ENCODE measurements around the gene TTC3. TPM values are rescaled to one million over a fixed set of nuclear protein-coding genes. Genes with fewer than 3 reads are reported as not detected.

TTC3 gene
- total RNA-seq, 1 experiment from 2014 or later: 61.0 TPM

DNA sequence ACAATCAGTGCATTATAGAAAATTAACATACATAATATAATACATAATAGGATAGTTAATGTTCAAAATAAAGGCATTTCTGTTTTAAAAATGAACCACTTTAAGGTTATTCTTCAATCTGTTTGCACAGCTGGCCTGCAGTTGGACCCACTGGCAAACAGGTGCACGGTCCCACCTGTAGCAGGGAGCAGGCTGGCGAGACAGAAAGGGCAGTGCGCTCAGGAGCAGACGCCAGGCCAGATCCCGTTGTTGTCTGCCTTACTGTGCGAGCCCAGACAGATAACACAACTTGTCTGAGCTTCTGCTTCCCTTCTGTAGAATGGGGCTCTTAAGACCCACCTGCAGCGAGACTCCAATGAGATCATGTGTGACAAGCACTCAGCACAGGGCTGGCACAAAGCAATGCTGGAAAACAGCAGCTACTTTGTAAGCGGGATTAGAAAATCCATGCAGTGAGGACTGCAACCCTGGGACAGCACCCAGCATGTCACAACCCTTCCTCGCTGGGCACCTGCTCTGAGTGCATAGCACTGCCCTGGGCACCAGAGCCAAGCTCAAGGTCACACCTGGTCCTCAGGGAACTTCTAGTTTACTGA is 160.6 kb downstream of the TTC3 start:
- H3K36me3 ChIP-seq: peaks cover 56% of the 10 kb centered on the region
- DNase-seq: no peak
- no peaks in the 10 kb centered on the region for H3K9me3 ChIP-seq
- no peaks in the 10 kb centered on the region for H3K27me3 ChIP-seq
- H3K4me3 ChIP-seq: no peak overlapping the region

DNA sequence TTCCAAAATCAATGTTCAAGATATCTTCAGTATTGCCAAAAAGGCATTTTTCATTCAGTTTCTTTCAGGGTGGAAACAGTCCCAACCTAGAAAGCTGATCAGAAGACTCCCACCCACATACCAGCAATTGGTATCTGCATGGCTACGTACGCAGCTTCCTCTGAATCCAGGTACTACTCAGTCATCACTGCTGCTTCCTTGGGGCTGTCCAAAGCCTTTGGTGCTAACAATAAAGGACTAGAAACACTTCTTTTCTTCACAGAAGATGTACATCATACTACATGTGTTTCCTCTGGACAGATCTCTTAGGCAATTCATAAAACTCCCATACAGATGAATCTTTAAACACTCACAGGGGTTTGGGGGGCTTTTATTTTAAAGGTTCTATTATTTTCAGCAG is 164.3 kb downstream of the TTC3 start:
- Histone ChIP-seq H3K36me3 (peaks cover 39% of the 10 kb centered on the region), H3K4me3 (no peak overlapping the region)
- DNase-seq: no peak

DNA sequence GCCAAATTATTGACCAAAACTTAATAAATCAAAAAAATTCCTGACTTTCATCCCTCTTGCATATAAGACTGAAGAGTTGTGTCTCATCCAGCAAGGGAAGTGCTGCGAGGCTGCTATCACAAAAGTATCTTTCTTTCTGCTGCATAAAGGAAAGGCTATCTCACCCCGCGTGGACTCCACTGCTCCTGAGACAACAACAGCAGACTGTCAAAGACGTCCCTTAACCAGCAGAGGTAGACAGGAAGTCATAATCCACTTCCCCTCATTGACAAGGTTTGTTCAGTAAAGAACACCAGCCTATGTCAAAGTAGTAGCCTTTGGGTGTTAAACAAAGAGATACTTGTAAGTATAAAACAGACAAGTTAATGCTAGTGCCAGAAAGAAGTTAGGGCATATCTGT is 164.7 kb downstream of the TTC3 start:
- Histone ChIP-seq H3K9me3 (no peaks in the 10 kb centered on the region), H3K27me3 (no peaks in the 10 kb centered on the region), H3K4me3 (no peak overlapping the region), H3K36me3 (peaks cover 39% of the 10 kb centered on the region)
- no peak for DNase-seq

More for the DNA sequence above, 164.3 kb downstream of the TTC3 start:
- no peaks in the 10 kb centered on the region for H3K27me3 ChIP-seq
- H3K9me3 ChIP-seq: no peaks in the 10 kb centered on the region

DNA sequence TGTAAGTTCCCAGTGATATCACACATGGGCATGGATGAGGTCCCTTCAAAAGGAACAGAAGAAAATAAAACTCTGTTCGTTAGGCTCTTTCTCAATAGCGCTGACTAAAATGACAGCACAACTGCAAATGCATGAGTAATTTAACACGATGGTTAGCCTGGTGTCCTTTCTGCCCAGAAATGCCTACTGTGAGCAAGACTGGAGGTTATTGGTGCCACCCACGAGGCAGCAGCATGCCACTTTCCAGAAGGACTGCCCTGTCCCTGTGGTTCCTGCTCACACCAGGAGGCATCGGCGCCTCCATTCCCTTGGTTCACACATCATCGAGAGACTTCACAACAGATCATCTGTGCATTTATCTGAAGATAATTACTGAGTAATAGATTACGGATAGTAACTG is 167.9 kb downstream of the TTC3 start:
- Histone ChIP-seq H3K4me3 (no peak overlapping the region), H3K36me3 (peaks cover 33% of the 10 kb centered on the region), H3K27me3 (no peaks in the 10 kb centered on the region), H3K9me3 (no peaks in the 10 kb centered on the region)
- DNase-seq: no peak

DNA sequence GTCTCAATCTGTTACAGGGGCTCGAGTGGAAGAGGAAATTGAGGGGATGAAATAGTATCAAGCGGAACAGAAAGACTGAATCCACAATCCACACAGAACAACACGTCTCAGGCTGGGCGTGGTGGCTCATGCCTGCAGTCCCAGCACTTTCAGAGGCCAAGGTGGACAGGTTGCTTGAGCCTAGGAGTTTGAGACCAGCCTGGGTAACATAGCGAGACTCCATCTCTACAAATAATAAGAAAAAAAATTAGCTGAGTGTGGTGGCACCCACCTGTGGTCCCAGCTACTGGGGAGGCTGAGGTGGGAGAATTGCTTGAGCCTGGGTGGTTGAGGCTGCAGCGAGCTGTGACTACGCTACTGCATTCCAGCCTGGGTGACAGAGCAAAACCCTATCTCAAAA is 168.4 kb downstream of the TTC3 start:
- Histone ChIP-seq H3K4me3 (no peak overlapping the region), H3K9me3 (no peaks in the 10 kb centered on the region), H3K36me3 (peaks cover 31% of the 10 kb centered on the region), H3K27me3 (no peaks in the 10 kb centered on the region)
- no peak for DNase-seq

DNA sequence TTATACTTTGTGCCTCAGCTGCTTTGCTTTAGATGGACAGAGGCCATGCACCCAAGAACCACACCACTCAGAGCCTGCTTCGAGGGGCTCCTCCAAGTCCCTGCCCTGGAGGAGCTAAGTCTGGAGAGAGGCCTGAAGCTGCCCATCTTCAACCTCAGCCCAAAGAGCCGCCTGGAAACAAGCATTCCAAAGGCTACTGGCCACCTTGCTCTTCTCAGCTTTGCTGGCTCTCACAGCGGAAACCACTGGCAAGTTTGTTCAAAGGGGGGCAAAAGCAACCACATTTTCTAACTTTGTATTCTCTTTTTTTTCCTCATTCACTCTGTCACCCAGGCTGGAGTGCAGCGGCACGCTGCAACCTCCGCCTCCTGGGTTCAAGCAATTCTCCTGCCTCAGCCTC is 170.9 kb downstream of the TTC3 start:
- Histone ChIP-seq H3K36me3 (peaks cover 14% of the 10 kb centered on the region), H3K9me3 (no peaks in the 10 kb centered on the region), H3K27me3 (no peaks in the 10 kb centered on the region), H3K4me3 (no peak overlapping the region)
- no peak for DNase-seq

- DNase-seq: no peak
- Histone ChIP-seq H3K9me3 (no peaks in the 10 kb centered on the region), H3K4me3 (no peak overlapping the region), H3K27me3 (no peaks in the 10 kb centered on the region), H3K36me3 (peaks cover 11% of the 10 kb centered on the region)
These were observed 171.5 kb downstream of the TTC3 start for GRCh38 chr21:37244501-37245095.

DNA sequence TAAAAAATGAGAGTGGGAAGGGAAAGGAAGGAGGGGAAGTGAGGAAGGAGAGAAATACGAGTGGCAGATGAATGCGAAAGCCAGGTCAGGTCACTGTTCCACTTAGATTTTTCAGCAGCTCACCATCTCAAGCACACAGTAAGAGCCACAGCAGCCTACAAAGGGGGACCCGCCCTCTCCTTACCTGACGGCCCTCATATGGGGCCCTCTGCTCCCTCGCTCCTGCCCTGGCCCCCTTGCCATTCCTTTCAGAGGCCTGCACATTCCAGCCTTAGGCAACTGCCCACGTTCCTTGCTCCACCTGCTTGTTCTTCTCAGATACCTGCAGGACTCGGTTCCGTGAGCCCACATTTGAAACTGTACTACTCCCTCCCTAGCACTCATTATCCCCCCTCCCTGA is 172.1 kb downstream of the TTC3 start:
- no peaks in the 10 kb centered on the region for H3K27me3 ChIP-seq
- H3K36me3 ChIP-seq: peaks cover 8% of the 10 kb centered on the region
- no peak overlapping the region for H3K4me3 ChIP-seq
- H3K9me3 ChIP-seq: no peaks in the 10 kb centered on the region
- DNase-seq: no peak

DNA sequence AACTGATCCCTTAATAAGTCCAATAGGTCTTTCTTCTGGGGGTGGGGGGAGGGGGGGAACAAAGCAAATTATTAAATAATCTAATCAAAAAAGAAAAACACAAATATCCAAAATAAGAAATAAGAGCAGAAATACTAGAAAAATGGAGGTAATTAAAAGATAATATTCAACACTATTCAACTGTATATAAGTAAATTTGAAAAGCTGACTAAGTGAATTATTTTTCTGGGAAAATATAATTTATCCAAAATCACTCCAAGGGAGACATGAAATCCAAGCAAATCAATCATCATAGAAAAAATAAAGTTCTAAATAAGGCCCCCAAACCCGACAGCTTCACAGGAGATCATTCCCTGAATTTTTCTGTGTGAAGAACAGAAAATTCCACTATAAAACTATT is 175.2 kb downstream of the TTC3 start:
- H3K27me3 ChIP-seq: no peaks in the 10 kb centered on the region

GRCh38 chr21:37249112-37249904 is 176.3 kb downstream of the TTC3 start:
- no peaks in the 10 kb centered on the region for H3K27me3 ChIP-seq
- no peak overlapping the region for H3K4me3 ChIP-seq
- H3K9me3 ChIP-seq: no peaks in the 10 kb centered on the region
- DNase-seq: no peak
- H3K36me3 ChIP-seq: peaks cover 2% of the 10 kb centered on the region

More for the DNA sequence above, 175.2 kb downstream of the TTC3 start:
- Histone ChIP-seq H3K4me3 (no peak overlapping the region), H3K36me3 (peaks cover 3% of the 10 kb centered on the region), H3K9me3 (no peaks in the 10 kb centered on the region)
- DNase-seq: no peak

DNA sequence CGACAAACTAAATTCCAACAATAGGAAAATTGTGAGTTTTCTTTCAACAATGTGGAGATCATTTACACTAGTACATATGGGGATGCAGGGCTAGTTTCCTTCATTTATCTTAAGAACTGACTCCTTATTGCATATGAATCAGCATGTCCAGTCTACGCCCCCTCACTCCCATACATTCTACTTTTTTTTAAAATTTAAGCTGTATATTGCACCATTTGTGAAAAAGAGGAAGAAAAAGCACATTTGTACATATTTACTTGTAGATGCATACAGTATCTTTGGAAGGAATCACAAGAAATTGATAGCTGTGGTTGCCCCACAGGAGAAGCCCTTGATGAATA is 178.2 kb downstream of the TTC3 start:
- DNase-seq: no peak
- Histone ChIP-seq H3K4me3 (no peak overlapping the region), H3K9me3 (no peaks in the 10 kb centered on the region), H3K27me3 (no peaks in the 10 kb centered on the region), H3K36me3 (no peaks in the 10 kb centered on the region; the same call in none of the 2 replicates)

Other genes starting within 250 kb of the TTC3 start
- gene HLCS, start 106.6 kb upstream of the TTC3 start, total RNA-seq (2014; rRNA removed; shearing (Covaris generic); ENCODE audit: low replicate concordance): 4.2 and 5.2 TPM in 2 replicates
- gene RIPPLY3, start 66.6 kb upstream of the TTC3 start, total RNA-seq (2014; rRNA removed; shearing (Covaris generic); ENCODE audit: low replicate concordance): 0.16 TPM in 1 of 2 replicates, not detected in the other
- 35.8 and 47.6 TPM in 2 replicates for gene PIGP, start 183 bp upstream of the TTC3 start, total RNA-seq (2014; rRNA removed; shearing (Covaris generic); ENCODE audit: low replicate concordance)
- 33.1 and 65.5 TPM in 2 replicates for gene VPS26C, start 194.1 kb downstream of the TTC3 start, total RNA-seq (2014; rRNA removed; shearing (Covaris generic); ENCODE audit: low replicate concordance)